Lower lobe of right lung (tissue), 2 donors: Measurements from ENCODE around the gene ZNF655. TPM values are rescaled to one million over a fixed set of nuclear protein-coding genes. Genes with fewer than 3 reads are reported as not detected.
A peak's percentile ranks its signal among the peaks of the same experiment; 100 is the strongest.

Experiments used
- ATAC-seq, 2 donors: fragments of 200-7000 bp; cut with Tn5 transposase; one replicate each; pipeline ENCODE4 v1.9.1; 2020 to 2022; ENCODE audit warnings: mild to moderate bottlenecking in 2 of 2, moderate library complexity in 2 of 2
- DNase-seq: peaks from one replicate; pipeline ENCODE4 v3.0.0-alpha.2; 2020
- H3K27ac ChIP-seq: fragments of 200-600 bp; one replicate; pipeline ENCODE4 v1.8.0; 2022
- H3K27me3 ChIP-seq: fragments of 200-600 bp; one replicate; pipeline ENCODE4 v1.8.0; 2022; ENCODE audit warnings: low read depth
- H3K36me3 ChIP-seq: fragments of 200-600 bp; one replicate; pipeline ENCODE4 v1.8.0; 2022; ENCODE audit warnings: mild to moderate bottlenecking
- H3K4me1 ChIP-seq: fragments of 200-600 bp; one replicate; pipeline ENCODE4 v1.8.0; 2022
- H3K4me3 ChIP-seq: fragments of 200-600 bp; one replicate; pipeline ENCODE4 v1.8.0; 2022; ENCODE audit warnings: mild to moderate bottlenecking
- H3K9me3 ChIP-seq: fragments of 200-600 bp; one replicate; pipeline ENCODE4 v1.8.0; 2022
- intact Hi-C: fragments of 100-400 bp; cut with DNase I; formaldehyde crosslinking; loops from one replicate; pipeline ENCODE4 v1.11.0; 2022
- total RNA-seq: library from RNA; stranded (reverse); fragmentation: NEBNext Ultra II Directional; extraction: Animal tissue kit (Norgen Biotek cat#: 25700); gene quantifications from one replicate; pipeline ENCODE4 v1.2.1, GENCODE V29; 2021
- TF ChIP-seq, protein P1 (sequence below): fragments of 200-600 bp; IDR thresholded peaks from one replicate; pipeline ENCODE4 v1.8.0; 2022; ENCODE audit warnings: antibody characterized with exemption, mild to moderate bottlenecking
- donor health status: DM: no; HTN: yes; CAD: no; lungs with severe emphysema.

Gene ZNF655
- total RNA-seq, 1 donor from 2014 or later, result 71.6 TPM

DNA sequence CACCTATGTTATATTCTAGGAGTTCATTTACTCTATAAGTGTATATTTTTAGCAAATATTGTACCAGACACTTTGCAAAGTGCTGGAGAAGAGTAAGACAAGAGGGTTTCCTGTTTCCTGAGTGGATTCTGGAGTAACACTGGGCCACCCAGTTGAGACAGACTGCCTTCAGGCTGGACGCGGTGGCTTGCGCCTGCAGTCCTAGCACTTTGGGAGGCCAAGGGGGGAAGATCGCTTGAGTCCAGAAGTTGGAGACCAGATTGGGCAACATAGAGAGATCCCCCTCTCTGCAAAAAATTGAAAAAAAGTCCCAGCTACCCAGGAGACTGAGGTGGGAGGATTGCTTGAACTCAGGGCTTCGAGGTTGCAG is 57.5 kb downstream of the ZNF655 start:
- DNase-seq, result no peak
- Histone ChIP-seq H3K4me1 (peaks cover 14% of the 10 kb centered on the region), H3K9me3 (no peaks in the 10 kb centered on the region), H3K27ac (peak overlapping the region; percentile 88), H3K27me3 (no peaks in the 10 kb centered on the region), H3K4me3 (peak overlapping the region; percentile 98), H3K36me3 (peaks cover 27% of the 10 kb centered on the region)
- intact Hi-C loops, result no loop called here
- no peak for ATAC-seq
- TF ChIP-seq, protein P1, sequence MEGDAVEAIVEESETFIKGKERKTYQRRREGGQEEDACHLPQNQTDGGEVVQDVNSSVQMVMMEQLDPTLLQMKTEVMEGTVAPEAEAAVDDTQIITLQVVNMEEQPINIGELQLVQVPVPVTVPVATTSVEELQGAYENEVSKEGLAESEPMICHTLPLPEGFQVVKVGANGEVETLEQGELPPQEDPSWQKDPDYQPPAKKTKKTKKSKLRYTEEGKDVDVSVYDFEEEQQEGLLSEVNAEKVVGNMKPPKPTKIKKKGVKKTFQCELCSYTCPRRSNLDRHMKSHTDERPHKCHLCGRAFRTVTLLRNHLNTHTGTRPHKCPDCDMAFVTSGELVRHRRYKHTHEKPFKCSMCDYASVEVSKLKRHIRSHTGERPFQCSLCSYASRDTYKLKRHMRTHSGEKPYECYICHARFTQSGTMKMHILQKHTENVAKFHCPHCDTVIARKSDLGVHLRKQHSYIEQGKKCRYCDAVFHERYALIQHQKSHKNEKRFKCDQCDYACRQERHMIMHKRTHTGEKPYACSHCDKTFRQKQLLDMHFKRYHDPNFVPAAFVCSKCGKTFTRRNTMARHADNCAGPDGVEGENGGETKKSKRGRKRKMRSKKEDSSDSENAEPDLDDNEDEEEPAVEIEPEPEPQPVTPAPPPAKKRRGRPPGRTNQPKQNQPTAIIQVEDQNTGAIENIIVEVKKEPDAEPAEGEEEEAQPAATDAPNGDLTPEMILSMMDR, result no peak

DNA sequence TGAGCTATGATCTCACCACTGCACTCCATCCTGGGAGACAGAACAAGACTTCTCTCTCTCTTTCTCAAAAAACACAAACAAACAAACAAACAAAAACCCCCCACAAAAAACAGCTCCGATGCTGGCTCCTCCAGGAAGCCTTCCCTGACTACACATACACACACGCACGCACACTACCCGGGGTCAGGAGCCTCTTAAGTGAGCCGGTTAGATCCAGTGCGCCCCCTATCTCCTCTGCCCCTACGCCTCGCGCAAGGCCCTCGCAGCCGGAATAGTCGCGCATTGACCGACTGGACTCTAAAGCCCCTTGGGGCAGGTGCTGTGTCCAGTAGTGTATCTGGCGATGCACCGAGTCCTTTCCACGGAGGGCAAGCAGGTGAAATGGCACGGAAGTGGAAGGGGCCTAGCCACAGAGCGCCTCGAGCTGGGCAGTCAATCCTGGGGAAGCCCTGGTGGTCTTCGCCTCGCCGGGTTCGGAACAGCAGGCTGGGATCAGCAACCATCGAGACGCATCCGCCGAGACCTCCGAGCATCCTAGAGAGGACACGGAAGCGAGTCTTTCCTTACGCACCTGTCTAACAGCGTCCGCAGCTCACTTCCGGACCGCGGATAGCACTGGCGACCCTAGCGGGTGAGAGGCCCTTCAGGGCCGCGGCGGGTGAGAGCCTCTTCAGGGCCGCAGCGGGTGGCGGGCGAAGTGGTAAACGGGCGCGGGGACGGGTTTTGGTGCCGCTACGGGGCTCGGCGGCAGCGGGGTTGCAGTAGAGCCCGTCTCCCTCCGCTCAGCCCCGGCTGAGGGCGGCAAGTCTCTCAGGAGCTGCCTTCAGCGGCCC is 58.1 kb downstream of the ZNF655 start, which contains the start of gene ZSCAN25:
Gene ZSCAN25, plus strand, starts transcription at position 588 of the 833 bp plus-strand sequence. CDS start 2,661 bp downstream, outside the sequence.
- ATAC-seq, result peak; percentile 99
- peaks cover 33% of the 10 kb centered on the region for H3K36me3 ChIP-seq
- H3K4me1 ChIP-seq, result peaks cover 14% of the 10 kb centered on the region
- peak within 1 kb of the TSS; percentile 98 for H3K4me3 ChIP-seq
- TF ChIP-seq, protein P1, result peak; percentile 40
- peak within 1 kb of the TSS; percentile 88 for H3K27ac ChIP-seq
- intact Hi-C loops, result no loop called here
- no peaks in the 10 kb centered on the region for H3K9me3 ChIP-seq
- H3K27me3 ChIP-seq, result no peaks in the 10 kb centered on the region
- peak; percentile 94 for DNase-seq

DNA sequence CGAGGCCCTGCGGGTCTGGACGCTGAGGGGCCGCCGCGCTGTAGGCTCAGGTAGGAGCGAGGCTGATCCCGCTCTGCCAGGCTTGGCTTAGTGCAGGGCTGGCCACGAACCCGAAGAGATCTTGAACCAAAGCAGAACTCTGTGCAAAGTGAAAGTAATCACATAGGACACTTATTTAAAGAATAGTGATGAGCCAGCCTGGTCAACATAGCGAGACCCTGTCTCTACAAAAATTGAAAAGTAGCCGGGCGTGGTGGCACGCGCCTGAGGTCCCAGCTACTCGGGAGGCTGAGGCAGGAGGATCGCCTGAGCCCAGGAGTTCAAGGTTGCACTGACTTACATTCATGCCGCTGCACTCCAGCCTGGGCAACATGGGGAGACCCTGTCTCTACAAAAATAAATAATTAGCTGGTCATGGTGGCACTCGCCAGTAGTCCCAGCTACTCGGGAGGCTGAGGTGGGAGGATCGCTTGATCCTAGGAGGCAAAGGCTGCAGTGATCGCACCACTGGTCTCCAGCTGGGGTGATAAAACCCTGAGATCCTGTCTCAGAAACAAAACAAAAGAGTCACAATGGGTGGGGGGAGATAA is 58.8 kb downstream of the ZNF655 start:
- Histone ChIP-seq H3K4me3 (peak overlapping the region; percentile 98), H3K27me3 (no peaks in the 10 kb centered on the region), H3K9me3 (no peaks in the 10 kb centered on the region), H3K36me3 (peaks cover 40% of the 10 kb centered on the region), H3K4me1 (peaks cover 14% of the 10 kb centered on the region), H3K27ac (peak overlapping the region; percentile 88)
- intact Hi-C loops, result no loop called here
- DNase-seq (no peak), ATAC-seq (no peak)
- TF ChIP-seq, protein P1, result no peak

DNA sequence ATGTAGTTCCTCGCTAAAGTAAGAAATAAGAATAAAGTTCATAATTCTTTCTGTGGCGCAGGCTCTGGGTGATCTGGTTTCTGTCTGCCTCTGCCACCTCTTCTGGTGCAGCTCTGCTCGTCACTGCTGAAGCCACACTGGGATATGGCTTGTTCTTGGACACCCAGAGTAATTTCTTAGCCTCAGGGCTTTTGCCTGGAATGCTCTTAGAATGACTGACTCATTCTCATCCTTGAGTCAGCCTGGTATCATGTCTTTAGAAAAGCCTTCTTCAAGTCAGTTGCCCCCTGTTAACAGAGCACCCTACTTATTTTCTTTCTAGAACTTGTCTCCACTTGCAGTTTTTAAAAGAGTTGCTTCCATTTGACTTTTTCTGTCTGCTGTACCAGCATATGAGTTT is 60.3 kb downstream of the ZNF655 start:
- TF ChIP-seq, protein P1, result no peak
- intact Hi-C loops, result no loop called here
- Histone ChIP-seq H3K4me3 (no peak overlapping the region), H3K27ac (no peak overlapping the region), H3K9me3 (no peaks in the 10 kb centered on the region), H3K27me3 (no peaks in the 10 kb centered on the region), H3K36me3 (peaks cover 54% of the 10 kb centered on the region), H3K4me1 (peaks cover 14% of the 10 kb centered on the region)
- DNase-seq, result no peak
- ATAC-seq, result no peak

DNA sequence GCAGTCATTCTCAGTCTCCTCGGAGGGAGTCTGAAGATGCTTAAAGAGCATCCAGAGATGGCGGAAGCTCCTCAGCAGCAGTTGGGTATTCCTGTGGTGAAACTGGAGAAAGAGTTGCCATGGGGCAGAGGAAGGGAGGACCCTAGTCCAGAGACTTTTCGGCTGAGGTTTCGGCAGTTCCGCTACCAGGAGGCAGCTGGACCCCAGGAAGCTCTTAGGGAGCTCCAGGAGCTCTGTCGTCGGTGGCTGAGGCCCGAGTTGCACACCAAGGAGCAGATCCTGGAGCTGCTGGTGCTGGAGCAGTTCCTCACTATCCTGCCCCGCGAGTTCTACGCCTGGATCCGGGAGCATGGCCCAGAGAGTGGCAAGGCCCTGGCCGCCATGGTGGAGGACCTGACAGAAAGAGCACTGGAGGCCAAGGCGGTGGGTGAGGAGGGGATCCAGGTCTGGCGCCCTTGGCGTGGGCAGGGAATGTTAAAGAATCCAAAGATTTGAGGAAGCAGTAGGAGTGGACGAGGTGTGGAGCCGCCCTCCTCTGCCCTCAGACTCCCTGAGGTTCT is 61.2 kb downstream of the ZNF655 start:
- DNase-seq (no peak), ATAC-seq (no peak)
- H3K27ac ChIP-seq, result no peak overlapping the region
- H3K4me3 ChIP-seq, result no peak overlapping the region
- no peaks in the 10 kb centered on the region for H3K27me3 ChIP-seq
- TF ChIP-seq, protein P1, result no peak
- H3K36me3 ChIP-seq, result peaks cover 64% of the 10 kb centered on the region
- H3K9me3 ChIP-seq, result no peaks in the 10 kb centered on the region
- intact Hi-C loops, result no loop called here
- H3K4me1 ChIP-seq, result peaks cover 14% of the 10 kb centered on the region
